IMR-90 (cell line): ENCODE measurements around the gene SDHAF1.

Experiments used
- CTCF ChIP-seq: conservative IDR thresholded peaks from 2 replicates; pipeline ENCODE4 v1.5.1; 2012; ENCODE audit warnings: mild to moderate bottlenecking, low read depth, low read length, improper control_type of control experiment
- SMC3 ChIP-seq: fragments of 150-350 bp; IDR thresholded peaks from 2 replicates; pipeline ENCODE4 v1.6.1; 2016; ENCODE audit warnings: low read depth, mild to moderate bottlenecking, antibody characterized with exemption, low read length, moderate library complexity

GRCh38 chr19:35955881-35956634 lies 38.9 kb upstream of the SDHAF1 start:
- no peak for TF ChIP-seq CTCF
- TF ChIP-seq SMC3, result no peak
